Choroid plexus epithelial cell (primary cell): ENCODE data around the gene TBX10.

ENCODE experiments used
- DNase-seq: peaks from one replicate; pipeline ENCODE4 v3.0.0-alpha.2; 2010; ENCODE audit warnings: low read depth
- H3K4me3 ChIP-seq: 2 replicates; pipeline ENCODE4 v1.5.1; 2011; ENCODE audit warnings: low read depth, mild to moderate bottlenecking, control low read depth, low read length, moderate library complexity
- CTCF ChIP-seq: conservative IDR thresholded peaks from 2 replicates; pipeline ENCODE4 v1.5.1; 2011; ENCODE audit warnings: low read depth, mild to moderate bottlenecking, control low read depth, inconsistent platforms, low read length, moderate library complexity

Gene TBX10

GRCh38 chr11:67654225-67654624 lies 14.7 kb upstream of the TBX10 start:
- TF ChIP-seq CTCF = no peak
- no peak for DNase-seq
- no peak overlapping the region for H3K4me3 ChIP-seq

GRCh38 chr11:67652965-67653845 lies 13.6 kb upstream of the TBX10 start:
- DNase-seq = no peak
- no peak overlapping the region for H3K4me3 ChIP-seq
- TF ChIP-seq CTCF = no peak

GRCh38 chr11:67651976-67652781 lies 12.6 kb upstream of the TBX10 start:
- TF ChIP-seq CTCF = no peak
- H3K4me3 ChIP-seq = no peak overlapping the region
- no peak for DNase-seq

- TF ChIP-seq CTCF = no peak
Observed at GRCh38 chr11:67649634-67650510, 10.3 kb upstream of the TBX10 start.

GRCh38 chr11:67648796-67649613 lies 9.4 kb upstream of the TBX10 start:
- no peak for TF ChIP-seq CTCF
- DNase-seq = no peak
- H3K4me3 ChIP-seq = no peak overlapping the region

More at GRCh38 chr11:67649634-67650510, 10.3 kb upstream of the TBX10 start:
- no peak overlapping the region for H3K4me3 ChIP-seq
- DNase-seq = no peak
